HepG2 (cell line): ENCODE results near the gene TPD52L2. TPM values are rescaled to one million over a fixed set of nuclear protein-coding genes. Genes with fewer than 3 reads are reported as not detected.

Experiments used
- ATAC-seq: fragments of 200-7000 bp; cut with Tn5 transposase; 3 replicates; pipeline ENCODE4 v1.9.1; 2020; ENCODE audit warnings: mild to moderate bottlenecking, moderate library complexity
- BruUV-seq: library from RNA; stranded (reverse); fragments of 400-500 nt; replicated peaks from 2 replicates; lab custom pipeline; 2021; lab: Mats Ljungman, UMichigan
- CTCF ChIA-PET: fragments of 300-600 bp; formaldehyde crosslinking; extraction: SDS; loops from one replicate; lab custom pipeline; 2021; ENCODE audit warnings: low total read pairs, inconsistent platforms, low intra/inter-chr PET ratio; lab: Yijun Ruan, JAX
- POLR2A ChIA-PET: fragments of 350-600 bp; sonication (Branson Sonifier 250); formaldehyde crosslinking; loops from one replicate; lab custom pipeline; 2020; ENCODE audit warnings: antibody characterized with exemption, inconsistent platforms; lab: Yijun Ruan, JAX
- DNase-seq: peaks from one replicate; pipeline ENCODE4 v3.0.0-alpha.2; 2015; ENCODE audit warnings: low spot score
- FAIRE-seq: peaks from 3 replicates; lab custom pipeline; 2011; peaks lifted over from hg19 to GRCh38; lab: Jason Lieb, UNC
- H2AFZ ChIP-seq: one replicate; pipeline ENCODE4 v1.6.1; 2011; ENCODE audit warnings: low read length, inconsistent platforms
- H3K27ac ChIP-seq: fragments of 300-600 bp; 3 replicates; pipeline ENCODE4 v1.8.0; 2011; ENCODE audit warnings: mixed run types, mild to moderate bottlenecking, mixed read lengths, low read length, inconsistent platforms; ENCODE audit not compliant: insufficient read depth; ENCODE audit errors: extremely low read length
- H3K27me3 ChIP-seq, 2 experiments: fragments of 200-600 bp in 1 of 2; 2 replicates in 1 of 2; 3 replicates in 1 of 2; pipeline versions ENCODE4 v1.6.0 to v1.8.0; 2011; ENCODE audit warnings: low read length in 2 of 2, mild to moderate bottlenecking in 2 of 2, moderate library complexity in 2 of 2, inconsistent platforms in 1 of 2; ENCODE audit not compliant: insufficient read depth in 2 of 2, control insufficient read depth in 1 of 2
- H3K36me3 ChIP-seq, 2 experiments: fragments of 200-600 bp in 1 of 2; replicated peaks in 1 of 2; 2 replicates in 1 of 2; 3 replicates in 1 of 2; pipeline versions ENCODE4 v1.5.1 to v1.8.0; 2011; ENCODE audit warnings: low read length in 2 of 2, inconsistent platforms in 1 of 2; ENCODE audit not compliant: insufficient read depth in 2 of 2, control insufficient read depth in 1 of 2
- H3K4me1 ChIP-seq: 2 replicates; pipeline ENCODE4 v1.5.1; 2012; ENCODE audit warnings: low read length, inconsistent platforms; ENCODE audit not compliant: insufficient read depth
- H3K4me2 ChIP-seq: 2 replicates; pipeline ENCODE4 v1.6.0; 2011; ENCODE audit warnings: low read depth, low read length, inconsistent platforms
- H3K4me3 ChIP-seq, 3 experiments: fragments of 200-600 bp in 1 of 3; sonication (generic), shearing (Covaris generic) in 1 of 3; replicated peaks in 1 of 3; 2 replicates each; pipeline ENCODE4 v1.5.1; 2011 to 2016; ENCODE audit warnings: low read length in 3 of 3, inconsistent platforms in 2 of 3, low read depth in 2 of 3, mild to moderate bottlenecking in 2 of 3, control low read depth in 1 of 3, mixed read lengths in 1 of 3; ENCODE audit not compliant: insufficient read depth in 1 of 3
- H3K79me2 ChIP-seq: one replicate; pipeline ENCODE4 v1.6.1; 2011; ENCODE audit warnings: low read length, inconsistent platforms; ENCODE audit not compliant: insufficient read depth
- H3K9ac ChIP-seq: 2 replicates; pipeline ENCODE4 v1.6.0; 2011; ENCODE audit warnings: mild to moderate bottlenecking, low read depth, low read length, inconsistent platforms; ENCODE audit not compliant: insufficient read depth
- H3K9me3 ChIP-seq: 2 replicates; pipeline ENCODE4 v1.5.1; 2012; ENCODE audit warnings: mild to moderate bottlenecking, low read length
- H4K20me1 ChIP-seq: 2 replicates; pipeline ENCODE4 v1.6.0; 2011; ENCODE audit warnings: inconsistent platforms, mild to moderate bottlenecking, low read length, moderate library complexity; ENCODE audit not compliant: insufficient read depth
- KDM3A ChIP-seq: IDR thresholded peaks from 2 replicates; pipeline ENCODE4 v1.6.1; 2018; ENCODE audit warnings: low read depth, missing compliant biosample characterization
- MED13 ChIP-seq: sonication (generic); formaldehyde crosslinking; IDR thresholded peaks from 2 replicates; pipeline ENCODE4 v1.5.0; 2020; ENCODE audit warnings: missing genetic modification reagents
- ONECUT2 ChIP-seq: sonication (generic); formaldehyde crosslinking; IDR thresholded peaks from 2 replicates; pipeline ENCODE4 v1.4.0; 2020; ENCODE audit warnings: missing genetic modification reagents
- RBM39 ChIP-seq: fragments of 200-400 bp; formaldehyde crosslinking; IDR thresholded peaks from one replicate; pipeline ENCODE4 v1.6.1; 2018; ENCODE audit warnings: antibody characterized with exemption, mild to moderate bottlenecking, low read depth, low read length; ENCODE audit not compliant: poor library complexity, severe bottlenecking
- SIN3A ChIP-seq: IDR thresholded peaks from 2 replicates; pipeline ENCODE4 v1.6.1; 2011; ENCODE audit warnings: low read depth, mild to moderate bottlenecking, control low read depth, low read length, borderline replicate concordance
- SMAD9 ChIP-seq: sonication (generic); formaldehyde crosslinking; IDR thresholded peaks from 2 replicates; pipeline ENCODE4 v1.5.1; 2020; ENCODE audit warnings: mild to moderate bottlenecking, missing genetic modification reagents
- ZNF224 ChIP-seq: sonication (generic); formaldehyde crosslinking; IDR thresholded peaks from 2 replicates; pipeline ENCODE4 v1.5.0; 2020; ENCODE audit warnings: mild to moderate bottlenecking, missing genetic modification reagents
- ZNF282 ChIP-seq: fragments of 450-650 bp; IDR thresholded peaks from 2 replicates; pipeline ENCODE4 v1.6.1; 2018; ENCODE audit not compliant: partially characterized antibody
- ZNF343 ChIP-seq: sonication (generic); formaldehyde crosslinking; IDR thresholded peaks from 2 replicates; pipeline ENCODE4 v1.4.0; 2020; ENCODE audit warnings: mild to moderate bottlenecking, missing genetic modification reagents
- ZNF557 ChIP-seq: sonication (generic); formaldehyde crosslinking; IDR thresholded peaks from 2 replicates; pipeline ENCODE4 v1.4.0; 2020; ENCODE audit warnings: missing genetic modification reagents
- ZNF883 ChIP-seq: sonication (generic); formaldehyde crosslinking; IDR thresholded peaks from 2 replicates; pipeline ENCODE4 v1.5.1; 2020; ENCODE audit warnings: mild to moderate bottlenecking, missing genetic modification reagents; ENCODE audit errors: not compliant biosample characterization
- whole genome bisulfite sequencing: methylation state at CpG from one replicate; pipeline ENCODE4 v1.1.6; 2017; ENCODE audit warnings: low lambda C conversion rate; 5-methylcytosine and 5-hydroxymethylcytosine counted together
- in situ Hi-C: cut with HindIII; loops from 2 replicates; pipeline ENCODE4 v1.10.0; 2017; ENCODE audit warnings: low pct_unique_long_range_greater_than_20kb; ENCODE audit not compliant: extremely low pct_ligation_motif_present
- intact Hi-C: fragments of 100-400 bp; cut with micrococcal nuclease; formaldehyde crosslinking; loops from one replicate; pipeline ENCODE4 v1.10.0; 2022; ENCODE audit not compliant: unreplicated experiment
- polyA plus RNA-seq, 8 experiments: library from polyadenylated mRNA; depleted of rRNA in 3 of 8; stranded (reverse) in 7 of 8; unstranded in 1 of 8; fragments of >200 nt; fragmentation: Illumina TruSeq in 4 of 8; extraction: Trizol in 4 of 8; gene quantifications; 2 replicates each; pipeline versions ENCODE4 v1.2.1 to v1.2.3, GENCODE V29; 2011 to 2016; ENCODE audit warnings: low read depth in 4 of 8, missing spikeins in 1 of 8, mixed read lengths in 1 of 8; ENCODE audit not compliant: insufficient read depth in 1 of 8
- total RNA-seq, 5 experiments: library from RNA; depleted of rRNA; stranded (reverse); fragments of >200 nt; fragmentation: Illumina TruSeq; extraction: Trizol; gene quantifications; 2 replicates each; pipeline ENCODE4 v1.2.3, GENCODE V29; 2016; ENCODE audit warnings: low read depth in 1 of 5
- TF ChIP-seq, protein P1 (sequence below): sonication (generic); formaldehyde crosslinking; IDR thresholded peaks from 2 replicates; pipeline ENCODE4 v1.4.0; 2020; ENCODE audit warnings: missing genetic modification reagents
- TF ChIP-seq, protein P2 (sequence below): IDR thresholded peaks from 2 replicates; pipeline ENCODE4 v1.6.1; 2016
- TF ChIP-seq, protein P3 (sequence below): sonication (generic); formaldehyde crosslinking; IDR thresholded peaks from 2 replicates; pipeline ENCODE4 v1.5.0; 2020; ENCODE audit warnings: missing genetic modification reagents
- TF ChIP-seq, protein P4 (sequence below): sonication (generic); formaldehyde crosslinking; IDR thresholded peaks from 2 replicates; pipeline ENCODE4 v1.9.0; 2021; ENCODE audit warnings: missing genetic modification reagents, borderline replicate concordance

TPD52L2 gene
- total and polyA plus RNA-seq, 2 of the 13 experiments (the other 11 are each of a cell fraction or from before 2014, with no cell fraction given): 156 to 184 TPM

DNA sequence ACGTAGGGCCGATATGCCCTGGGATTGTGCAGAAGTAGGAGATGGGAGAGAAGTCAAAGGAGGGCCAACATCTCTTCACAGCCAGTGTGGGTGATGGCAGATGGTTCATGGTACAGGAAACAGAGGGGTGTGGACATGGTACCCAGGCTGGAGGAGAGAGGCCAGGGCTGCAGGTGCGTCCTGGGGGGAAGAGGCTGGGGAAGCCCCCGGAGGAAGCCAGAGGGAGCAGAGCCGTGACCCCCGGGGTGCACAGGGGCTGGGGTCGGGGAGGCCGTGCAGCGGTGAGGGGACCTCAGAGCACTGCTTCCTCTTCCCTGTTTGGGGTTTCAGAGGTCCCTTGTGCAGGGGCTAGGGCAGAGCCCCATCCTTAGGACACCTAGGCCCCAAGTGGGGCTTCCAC, 22.8 kb upstream of the TPD52L2 start:
- H4K20me1 ChIP-seq: no peaks in the 10 kb centered on the region
- TF ChIP-seq, protein P1, sequence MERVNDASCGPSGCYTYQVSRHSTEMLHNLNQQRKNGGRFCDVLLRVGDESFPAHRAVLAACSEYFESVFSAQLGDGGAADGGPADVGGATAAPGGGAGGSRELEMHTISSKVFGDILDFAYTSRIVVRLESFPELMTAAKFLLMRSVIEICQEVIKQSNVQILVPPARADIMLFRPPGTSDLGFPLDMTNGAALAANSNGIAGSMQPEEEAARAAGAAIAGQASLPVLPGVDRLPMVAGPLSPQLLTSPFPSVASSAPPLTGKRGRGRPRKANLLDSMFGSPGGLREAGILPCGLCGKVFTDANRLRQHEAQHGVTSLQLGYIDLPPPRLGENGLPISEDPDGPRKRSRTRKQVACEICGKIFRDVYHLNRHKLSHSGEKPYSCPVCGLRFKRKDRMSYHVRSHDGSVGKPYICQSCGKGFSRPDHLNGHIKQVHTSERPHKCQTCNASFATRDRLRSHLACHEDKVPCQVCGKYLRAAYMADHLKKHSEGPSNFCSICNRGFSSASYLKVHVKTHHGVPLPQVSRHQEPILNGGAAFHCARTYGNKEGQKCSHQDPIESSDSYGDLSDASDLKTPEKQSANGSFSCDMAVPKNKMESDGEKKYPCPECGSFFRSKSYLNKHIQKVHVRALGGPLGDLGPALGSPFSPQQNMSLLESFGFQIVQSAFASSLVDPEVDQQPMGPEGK: no peak
- TF ChIP-seq ZNF224 (CRISPR knock-in tag): no peak
- TF ChIP-seq, protein P2, sequence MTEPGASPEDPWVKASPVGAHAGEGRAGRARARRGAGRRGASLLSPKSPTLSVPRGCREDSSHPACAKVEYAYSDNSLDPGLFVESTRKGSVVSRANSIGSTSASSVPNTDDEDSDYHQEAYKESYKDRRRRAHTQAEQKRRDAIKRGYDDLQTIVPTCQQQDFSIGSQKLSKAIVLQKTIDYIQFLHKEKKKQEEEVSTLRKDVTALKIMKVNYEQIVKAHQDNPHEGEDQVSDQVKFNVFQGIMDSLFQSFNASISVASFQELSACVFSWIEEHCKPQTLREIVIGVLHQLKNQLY: no peak
- TF ChIP-seq RBM39: no peak
- TF ChIP-seq ZNF557 (CRISPR knock-in tag): no peak
- no peak for TF ChIP-seq KDM3A (CRISPR knock-in tag)
- TF ChIP-seq, protein P3, sequence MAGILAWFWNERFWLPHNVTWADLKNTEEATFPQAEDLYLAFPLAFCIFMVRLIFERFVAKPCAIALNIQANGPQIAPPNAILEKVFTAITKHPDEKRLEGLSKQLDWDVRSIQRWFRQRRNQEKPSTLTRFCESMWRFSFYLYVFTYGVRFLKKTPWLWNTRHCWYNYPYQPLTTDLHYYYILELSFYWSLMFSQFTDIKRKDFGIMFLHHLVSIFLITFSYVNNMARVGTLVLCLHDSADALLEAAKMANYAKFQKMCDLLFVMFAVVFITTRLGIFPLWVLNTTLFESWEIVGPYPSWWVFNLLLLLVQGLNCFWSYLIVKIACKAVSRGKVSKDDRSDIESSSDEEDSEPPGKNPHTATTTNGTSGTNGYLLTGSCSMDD (CRISPR knock-in tag): no peak
- TF ChIP-seq, protein P4, sequence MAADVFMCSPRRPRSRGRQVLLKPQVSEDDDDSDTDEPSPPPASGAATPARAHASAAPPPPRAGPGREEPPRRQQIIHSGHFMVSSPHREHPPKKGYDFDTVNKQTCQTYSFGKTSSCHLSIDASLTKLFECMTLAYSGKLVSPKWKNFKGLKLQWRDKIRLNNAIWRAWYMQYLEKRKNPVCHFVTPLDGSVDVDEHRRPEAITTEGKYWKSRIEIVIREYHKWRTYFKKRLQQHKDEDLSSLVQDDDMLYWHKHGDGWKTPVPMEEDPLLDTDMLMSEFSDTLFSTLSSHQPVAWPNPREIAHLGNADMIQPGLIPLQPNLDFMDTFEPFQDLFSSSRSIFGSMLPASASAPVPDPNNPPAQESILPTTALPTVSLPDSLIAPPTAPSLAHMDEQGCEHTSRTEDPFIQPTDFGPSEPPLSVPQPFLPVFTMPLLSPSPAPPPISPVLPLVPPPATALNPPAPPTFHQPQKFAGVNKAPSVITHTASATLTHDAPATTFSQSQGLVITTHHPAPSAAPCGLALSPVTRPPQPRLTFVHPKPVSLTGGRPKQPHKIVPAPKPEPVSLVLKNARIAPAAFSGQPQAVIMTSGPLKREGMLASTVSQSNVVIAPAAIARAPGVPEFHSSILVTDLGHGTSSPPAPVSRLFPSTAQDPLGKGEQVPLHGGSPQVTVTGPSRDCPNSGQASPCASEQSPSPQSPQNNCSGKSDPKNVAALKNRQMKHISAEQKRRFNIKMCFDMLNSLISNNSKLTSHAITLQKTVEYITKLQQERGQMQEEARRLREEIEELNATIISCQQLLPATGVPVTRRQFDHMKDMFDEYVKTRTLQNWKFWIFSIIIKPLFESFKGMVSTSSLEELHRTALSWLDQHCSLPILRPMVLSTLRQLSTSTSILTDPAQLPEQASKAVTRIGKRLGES (CRISPR knock-in tag): no peak
- no peak for TF ChIP-seq MED13 (CRISPR knock-in tag)
- TF ChIP-seq ZNF883: no peak
- no peak for TF ChIP-seq SMAD9 (CRISPR knock-in tag)
- TF ChIP-seq SIN3A: no peak
- TF ChIP-seq ZNF343: no peak
- no peak for TF ChIP-seq ZNF282
- no peak for TF ChIP-seq ONECUT2
- no peaks in the 10 kb centered on the region for H3K79me2 ChIP-seq
- ChIA-PET CTCF (no interaction called here), POLR2A (interaction anchor here (2.1 kb wide), 1 partner anchor 12 kb away, joined by 6 read pairs; no protein-coding TSS in a partner anchor)
- intact Hi-C loops: no loop called here
- H3K27ac ChIP-seq: no peak overlapping the region
- in situ Hi-C loops: no loop called here
- peaks cover 19 to 64% of the 10 kb centered on the region in 2 experiments for H3K27me3 ChIP-seq
- ATAC-seq (no peak), FAIRE-seq (no peak), DNase-seq (no peak)
- peaks cover 50% of the 10 kb centered on the region for H3K4me1 ChIP-seq
- H3K36me3 ChIP-seq: no peaks in the 10 kb centered on the region
- H3K9me3 ChIP-seq: no peaks in the 10 kb centered on the region
- H3K4me3 ChIP-seq: no peak overlapping the region
- no peak overlapping the region for H2AFZ ChIP-seq
- no peak overlapping the region for H3K4me2 ChIP-seq
- BruUV-seq: no TSS peak
- H3K9ac ChIP-seq: no peak overlapping the region
- WGBS: 36% methylated on average over 9 of the region's 9 CpGs
